NCI-H128 (cell line): ENCODE results near the gene DOCK10.

Source experiments
- DNase-seq: peaks from one replicate; lab custom pipeline; 2025; ENCODE audit not compliant: unreplicated experiment; lab: John Stamatoyannopoulos, UW

The DOCK10 gene

GRCh38 chr2:225042800-225043167 is 516 bp upstream of the DOCK10 start:
- no peak for DNase-seq

GRCh38 chr2:225041207-225041850 is 939 bp downstream of the DOCK10 start:
- DNase-seq, result no peak

- DNase-seq, result no peak
Observed at GRCh38 chr2:225040856-225041206, 1.4 kb downstream of the DOCK10 start.

GRCh38 chr2:225040142-225040541 is 2.1 kb downstream of the DOCK10 start:
- no peak for DNase-seq

- DNase-seq, result no peak
Observed at GRCh38 chr2:225038231-225038523, 4.1 kb downstream of the DOCK10 start.

- DNase-seq, result no peak
Observed at GRCh38 chr2:225037415-225038230, 4.6 kb downstream of the DOCK10 start.

- DNase-seq, result no peak
Observed at GRCh38 chr2:225036431-225036830, 5.8 kb downstream of the DOCK10 start.

GRCh38 chr2:225033440-225034318 is 8.6 kb downstream of the DOCK10 start:
- DNase-seq, result no peak

GRCh38 chr2:225032246-225032645 is 10.0 kb downstream of the DOCK10 start:
- no peak for DNase-seq

GRCh38 chr2:225031599-225031998 is 10.7 kb downstream of the DOCK10 start:
- DNase-seq, result no peak

GRCh38 chr2:225030893-225031292 is 11.4 kb downstream of the DOCK10 start:
- no peak for DNase-seq

- DNase-seq, result no peak
Observed at GRCh38 chr2:225030203-225030602, 12.1 kb downstream of the DOCK10 start.

- no peak for DNase-seq
Observed at GRCh38 chr2:225028572-225028971, 13.7 kb downstream of the DOCK10 start.

GRCh38 chr2:225027061-225027762 is 15.1 kb downstream of the DOCK10 start:
- no peak for DNase-seq

- DNase-seq, result no peak
Observed at GRCh38 chr2:225025917-225026571, 16.2 kb downstream of the DOCK10 start.

- DNase-seq, result no peak
Observed at GRCh38 chr2:225022188-225022587, 20.1 kb downstream of the DOCK10 start.

GRCh38 chr2:225020168-225020849 is 22.0 kb downstream of the DOCK10 start:
- DNase-seq, result no peak

GRCh38 chr2:225019105-225019504 is 23.2 kb downstream of the DOCK10 start:
- no peak for DNase-seq

- DNase-seq, result no peak
Observed at GRCh38 chr2:225017713-225018112, 24.6 kb downstream of the DOCK10 start.

GRCh38 chr2:225017098-225017685 is 25.1 kb downstream of the DOCK10 start:
- DNase-seq, result no peak
